Keratinocyte (primary cell): ENCODE results near the gene FAM110A. TPM values are rescaled to one million over a fixed set of nuclear protein-coding genes. Genes with fewer than 3 reads are reported as not detected.

Experiments
- DNase-seq: peaks from one replicate; pipeline ENCODE4 v3.0.0-alpha.2; 2011; ENCODE audit warnings: low read depth, missing footprints, low spot score
- FAIRE-seq: peaks from 2 replicates; lab custom pipeline; 2011; peaks lifted over from hg19 to GRCh38; lab: Jason Lieb, UNC
- H2AFZ ChIP-seq: 2 replicates; pipeline ENCODE4 v1.6.0; 2012; ENCODE audit warnings: low read length, control low read depth, inconsistent platforms; ENCODE audit not compliant: control insufficient read depth
- H3K27ac ChIP-seq: 2 replicates; pipeline ENCODE4 v1.5.1; 2011; ENCODE audit warnings: low read length; ENCODE audit not compliant: control insufficient read depth, insufficient read depth
- H3K27me3 ChIP-seq: 3 replicates; pipeline ENCODE4 v1.6.0; 2011; ENCODE audit warnings: low read length; ENCODE audit not compliant: control insufficient read depth, insufficient read depth; ENCODE audit errors: extremely low read depth
- H3K36me3 ChIP-seq, 2 experiments: 2 replicates in 1 of 2; 3 replicates in 1 of 2; pipeline ENCODE4 v1.5.1; 2011; ENCODE audit warnings: low read length in 2 of 2, mild to moderate bottlenecking in 1 of 2; ENCODE audit not compliant: control insufficient read depth in 2 of 2, insufficient read depth in 2 of 2; ENCODE audit errors: extremely low read depth in 1 of 2
- H3K4me1 ChIP-seq: 3 replicates; pipeline ENCODE4 v1.5.1; 2011; ENCODE audit warnings: low read length; ENCODE audit not compliant: control insufficient read depth, insufficient read depth; ENCODE audit errors: extremely low read depth
- H3K4me2 ChIP-seq: 3 replicates; pipeline ENCODE4 v1.6.0; 2011; ENCODE audit warnings: low read depth, low read length; ENCODE audit not compliant: control insufficient read depth, insufficient read depth; ENCODE audit errors: extremely low read depth
- H3K4me3 ChIP-seq, 3 experiments: fragments of 200-600 bp in 1 of 3; sonication (generic) in 1 of 3; 2 replicates in 2 of 3; 3 replicates in 1 of 3; pipeline ENCODE4 v1.5.1; 2011 to 2016; ENCODE audit warnings: low read length in 3 of 3, mild to moderate bottlenecking in 3 of 3, control low read depth in 2 of 3, inconsistent platforms in 1 of 3, low read depth in 1 of 3, mixed read lengths in 1 of 3, mixed run types in 1 of 3, moderate library complexity in 1 of 3; ENCODE audit not compliant: control insufficient read depth in 2 of 3, insufficient read depth in 2 of 3; ENCODE audit errors: extremely low read depth in 1 of 3
- H3K79me2 ChIP-seq: 2 replicates; pipeline ENCODE4 v1.6.0; 2012; ENCODE audit warnings: low read length; ENCODE audit not compliant: control insufficient read depth, insufficient read depth
- H3K9ac ChIP-seq: 3 replicates; pipeline ENCODE4 v1.6.0; 2011; ENCODE audit warnings: low read length; ENCODE audit not compliant: control insufficient read depth, insufficient read depth; ENCODE audit errors: extremely low read depth
- H3K9me1 ChIP-seq: 3 replicates; pipeline ENCODE4 v1.6.0; 2011; ENCODE audit warnings: low read length; ENCODE audit not compliant: control insufficient read depth, insufficient read depth; ENCODE audit errors: extremely low read depth
- H3K9me3 ChIP-seq: 2 replicates; pipeline ENCODE4 v1.5.1; 2012; ENCODE audit warnings: low read depth, low read length; ENCODE audit not compliant: control insufficient read depth
- H4K20me1 ChIP-seq: 3 replicates; pipeline ENCODE4 v1.6.0; 2011; ENCODE audit warnings: low read length; ENCODE audit not compliant: control insufficient read depth, insufficient read depth; ENCODE audit errors: extremely low read depth
- EZH2 ChIP-seq: IDR thresholded peaks from one replicate; pipeline ENCODE4 v1.6.1; 2012; ENCODE audit warnings: inconsistent platforms, mild to moderate bottlenecking, low read length, moderate library complexity
- dilution Hi-C: fragments of 300-500 bp; cut with MboI; formaldehyde crosslinking; loops from one replicate; pipeline ENCODE4 v1.7.0; 2020; ENCODE audit warnings: low sequenced_read_pairs; ENCODE audit not compliant: extremely low pct_ligation_motif_present
- polyA plus RNA-seq, 5 experiments: library from polyadenylated mRNA; depleted of rRNA in 3 of 5; stranded (reverse) in 3 of 5; stranded (forward) in 1 of 5; unstranded in 1 of 5; fragments of >200 nt; gene quantifications; 1 replicate in 1 of 5; 2 replicates in 3 of 5; 3 replicates in 1 of 5; pipeline versions ENCODE4 v1.2.1 to v1.2.3, GENCODE V29; 2011 to 2012; ENCODE audit warnings: missing spikeins in 2 of 5, low read depth in 1 of 5, low replicate concordance in 1 of 5
- TF ChIP-seq, protein P1 (sequence below), 3 experiments: IDR thresholded peaks in 1 of 3; conservative IDR thresholded peaks in 1 of 3; optimal IDR thresholded peaks in 1 of 3; 2 replicates in 2 of 3; 3 replicates in 1 of 3; pipeline versions ENCODE3 to v1.5.1; 2011; ENCODE audit warnings: low read length in 3 of 3, mild to moderate bottlenecking in 3 of 3, moderate library complexity in 2 of 3, control low read depth in 1 of 3, inconsistent platforms in 1 of 3; ENCODE audit not compliant: insufficient read depth in 2 of 3; ENCODE audit errors: extremely low read depth in 1 of 3

The FAM110A gene
- polyA plus RNA-seq, 1 donor (not counting 4 experiments of a cell fraction or from before 2014, with no cell fraction given) = 12.3 TPM

GRCh38 chr20:819680-820322, 13.7 kb upstream of the FAM110A start:
- H3K9ac ChIP-seq = no peak overlapping the region
- no peaks in the 10 kb centered on the region for H3K36me3 ChIP-seq
- H3K4me3 ChIP-seq = no peak overlapping the region
- H3K4me2 ChIP-seq = no peak overlapping the region
- dilution Hi-C loops = no loop called here
- no peak overlapping the region for H2AFZ ChIP-seq
- no peaks in the 10 kb centered on the region for H3K9me3 ChIP-seq
- FAIRE-seq = no peak
- no peak overlapping the region for H3K27ac ChIP-seq
- no peak for TF ChIP-seq EZH2
- TF ChIP-seq, protein P1, sequence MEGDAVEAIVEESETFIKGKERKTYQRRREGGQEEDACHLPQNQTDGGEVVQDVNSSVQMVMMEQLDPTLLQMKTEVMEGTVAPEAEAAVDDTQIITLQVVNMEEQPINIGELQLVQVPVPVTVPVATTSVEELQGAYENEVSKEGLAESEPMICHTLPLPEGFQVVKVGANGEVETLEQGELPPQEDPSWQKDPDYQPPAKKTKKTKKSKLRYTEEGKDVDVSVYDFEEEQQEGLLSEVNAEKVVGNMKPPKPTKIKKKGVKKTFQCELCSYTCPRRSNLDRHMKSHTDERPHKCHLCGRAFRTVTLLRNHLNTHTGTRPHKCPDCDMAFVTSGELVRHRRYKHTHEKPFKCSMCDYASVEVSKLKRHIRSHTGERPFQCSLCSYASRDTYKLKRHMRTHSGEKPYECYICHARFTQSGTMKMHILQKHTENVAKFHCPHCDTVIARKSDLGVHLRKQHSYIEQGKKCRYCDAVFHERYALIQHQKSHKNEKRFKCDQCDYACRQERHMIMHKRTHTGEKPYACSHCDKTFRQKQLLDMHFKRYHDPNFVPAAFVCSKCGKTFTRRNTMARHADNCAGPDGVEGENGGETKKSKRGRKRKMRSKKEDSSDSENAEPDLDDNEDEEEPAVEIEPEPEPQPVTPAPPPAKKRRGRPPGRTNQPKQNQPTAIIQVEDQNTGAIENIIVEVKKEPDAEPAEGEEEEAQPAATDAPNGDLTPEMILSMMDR (optimal IDR thresholded peaks at IDR 0.05 in 1 of 3, IDR thresholded peaks at IDR 0.05 in 1 of 3, conservative IDR thresholded peaks at IDR 0.05 in 1 of 3; ENCODE audit: extremely low read depth in 1 of 3, insufficient read depth in 2 of 3, low read length in 3 of 3) = no peak
- H3K79me2 ChIP-seq = no peaks in the 10 kb centered on the region
- H3K4me1 ChIP-seq = no peaks in the 10 kb centered on the region
- DNase-seq = no peak
- H4K20me1 ChIP-seq = no peaks in the 10 kb centered on the region
- peaks cover 3% of the 10 kb centered on the region for H3K27me3 ChIP-seq
- no peaks in the 10 kb centered on the region for H3K9me1 ChIP-seq

DNA sequence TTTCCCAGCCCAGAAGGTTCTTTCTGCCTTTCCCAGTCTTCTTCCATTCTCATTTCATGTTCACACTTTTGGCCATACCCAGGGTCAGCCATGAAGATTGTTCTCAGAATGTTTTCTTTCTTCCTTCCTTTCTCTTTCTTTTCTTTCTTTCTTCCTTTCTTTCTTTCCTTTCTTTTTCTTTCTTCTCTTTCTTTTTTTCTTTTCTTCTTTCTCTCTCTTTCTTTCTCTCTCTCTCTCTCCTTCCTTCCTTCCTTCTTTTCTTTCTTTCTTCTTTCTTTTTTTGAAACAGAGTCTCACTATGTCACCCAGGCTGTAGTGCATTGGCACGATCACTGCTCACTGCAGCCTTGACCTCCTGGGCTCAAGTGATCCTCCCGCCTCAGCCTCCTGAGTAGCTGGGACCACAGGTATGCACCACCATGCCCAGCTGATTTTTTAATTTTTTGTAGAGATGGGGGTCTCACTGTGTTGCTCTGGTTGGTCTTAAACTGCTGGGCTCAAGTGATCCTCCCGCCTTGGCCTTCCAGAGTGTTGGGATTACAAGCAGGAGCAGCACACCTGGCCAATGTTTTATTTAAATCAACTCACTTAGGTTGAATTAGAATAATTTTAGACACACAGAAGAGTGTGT, 13.1 kb upstream of the FAM110A start:
- H2AFZ ChIP-seq = no peak overlapping the region
- no peak overlapping the region for H3K27ac ChIP-seq
- no peaks in the 10 kb centered on the region for H3K9me3 ChIP-seq
- no peaks in the 10 kb centered on the region for H3K36me3 ChIP-seq
- no peaks in the 10 kb centered on the region for H3K9me1 ChIP-seq
- H3K4me1 ChIP-seq = no peaks in the 10 kb centered on the region
- no peak overlapping the region for H3K4me3 ChIP-seq
- no peaks in the 10 kb centered on the region for H4K20me1 ChIP-seq
- no peaks in the 10 kb centered on the region for H3K27me3 ChIP-seq
- H3K9ac ChIP-seq = no peak overlapping the region
- no peak for TF ChIP-seq EZH2
- H3K4me2 ChIP-seq = no peak overlapping the region
- DNase-seq (no peak), FAIRE-seq (no peak)
- dilution Hi-C loops = no loop called here
- no peaks in the 10 kb centered on the region for H3K79me2 ChIP-seq
